Left renal cortex interstitium (tissue), 4 donors: Measurements from ENCODE around the gene LRRC8A. TPM values are rescaled to one million over a fixed set of nuclear protein-coding genes. Genes with fewer than 3 reads are reported as not detected.
"Not testable (repeated sequence)": the region's sequence is repeated elsewhere in the genome, so short reads cannot be mapped to it uniquely, and the experiment has no call there.

ENCODE experiments used
- DNase-seq, 4 donors: peaks; one replicate each; pipeline ENCODE4 v3.0.0-alpha.2; 2013; ENCODE audit warnings: low read depth in 4 of 4, low spot score in 2 of 4, missing footprints in 1 of 4
- polyA plus RNA-seq, 4 donors: library from polyadenylated mRNA; unstranded; fragments of 120-200 nt; gene quantifications; one replicate each; pipeline ENCODE4 v1.2.1, GENCODE V29; 2013; ENCODE audit not compliant: insufficient read length in 4 of 4

Gene LRRC8A
- polyA plus RNA-seq, 4 donors = 26.8 to 34.8 (median 30.8) TPM

DNA sequence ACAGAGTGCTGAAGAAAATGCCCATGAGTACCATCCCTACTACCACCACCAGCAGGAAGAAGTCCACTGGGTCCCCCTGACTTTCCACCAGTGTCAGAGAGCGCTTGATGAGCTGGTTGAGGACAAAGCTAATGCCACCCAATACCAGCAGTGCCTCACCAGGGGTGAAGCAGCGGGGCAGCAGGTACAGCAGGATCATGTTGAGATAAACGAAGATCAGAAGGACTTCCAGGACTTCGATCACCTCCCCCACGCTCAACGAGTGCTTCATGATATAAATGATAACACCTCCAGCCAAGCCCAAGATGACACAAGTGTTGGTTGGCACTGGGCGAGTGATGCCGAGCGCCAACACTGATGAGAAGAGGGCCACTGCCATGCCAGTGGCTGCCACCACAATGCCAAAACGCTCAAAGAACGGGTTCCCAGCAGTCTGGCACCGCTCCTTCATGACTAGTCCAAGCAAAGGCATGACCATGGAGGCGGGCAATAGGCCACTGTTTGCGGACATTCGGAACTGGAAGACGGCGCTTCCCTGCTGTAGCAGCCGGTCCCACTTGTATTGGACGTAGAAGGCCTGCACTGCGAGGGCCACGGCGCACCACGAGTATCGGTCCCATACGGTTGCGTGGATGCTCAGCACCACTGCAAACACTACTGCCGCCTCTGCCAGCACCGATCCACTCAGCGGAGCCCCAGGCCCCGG is 64.8 kb downstream of the LRRC8A start:
- no peak for DNase-seq

DNA sequence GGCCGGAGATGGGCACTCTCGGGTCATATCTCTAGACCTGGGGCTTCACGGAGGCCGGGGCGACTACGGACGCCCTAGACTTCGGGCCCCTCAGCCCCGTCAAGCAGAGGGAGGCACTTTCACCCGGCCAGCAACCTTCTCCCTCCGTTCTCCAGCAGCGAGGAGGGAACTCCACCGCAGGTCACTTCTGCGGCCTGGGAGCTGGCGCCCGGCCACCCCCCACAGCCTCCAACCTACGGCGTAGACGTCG is 65.3 kb downstream of the LRRC8A start:
- DNase-seq = no peak

DNA sequence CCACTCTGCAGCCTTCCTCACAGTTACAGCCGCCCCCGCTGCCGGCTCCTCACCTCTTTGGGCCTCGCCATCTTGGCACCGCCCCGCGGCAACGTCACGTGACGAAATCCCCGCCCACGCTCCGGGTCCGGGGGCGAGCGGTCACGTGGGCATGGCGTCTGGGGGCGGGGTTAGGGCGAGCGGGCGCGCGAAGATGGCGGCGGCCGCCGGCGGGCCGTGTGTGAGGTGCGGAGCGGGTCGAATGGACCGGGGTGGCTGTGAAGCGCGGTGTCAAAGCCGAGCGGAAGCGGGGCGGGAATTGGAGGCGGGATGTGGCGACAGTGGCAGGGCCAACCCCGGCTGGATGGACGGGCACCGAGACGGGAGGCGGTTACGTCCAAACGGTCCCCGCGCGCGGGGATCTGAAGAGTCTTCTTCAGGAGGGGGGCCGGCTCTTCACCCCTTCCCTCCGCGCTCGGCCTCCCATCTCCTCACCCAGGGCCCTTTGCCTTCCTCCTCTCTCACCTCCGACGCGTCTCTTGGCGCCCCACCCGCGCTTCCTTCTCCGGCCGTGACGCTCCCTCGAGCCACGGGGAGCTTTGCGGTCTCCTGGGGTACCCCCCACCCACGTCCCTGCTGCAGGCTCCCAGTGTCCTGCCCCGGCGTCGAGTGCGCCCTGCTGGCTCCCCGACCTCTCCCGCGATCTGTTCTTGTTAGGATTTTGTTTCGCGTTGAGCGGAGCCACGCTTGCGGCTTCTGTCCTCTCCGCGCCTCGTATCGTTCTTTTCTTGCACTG is 65.8 kb downstream of the LRRC8A start, which contains the start of the genes DOLK and NUP188:
DOLK (minus strand) TSS at position 77 of the 775 bp plus-strand sequence. CDS start 300 bp downstream, outside the sequence.
NUP188 (plus strand) TSS at position 173 of the 775 bp plus-strand sequence; CDS start at position 194, 21 bp downstream.
- DNase-seq = peak; percentile 81 to 92 (median 88)

DNA sequence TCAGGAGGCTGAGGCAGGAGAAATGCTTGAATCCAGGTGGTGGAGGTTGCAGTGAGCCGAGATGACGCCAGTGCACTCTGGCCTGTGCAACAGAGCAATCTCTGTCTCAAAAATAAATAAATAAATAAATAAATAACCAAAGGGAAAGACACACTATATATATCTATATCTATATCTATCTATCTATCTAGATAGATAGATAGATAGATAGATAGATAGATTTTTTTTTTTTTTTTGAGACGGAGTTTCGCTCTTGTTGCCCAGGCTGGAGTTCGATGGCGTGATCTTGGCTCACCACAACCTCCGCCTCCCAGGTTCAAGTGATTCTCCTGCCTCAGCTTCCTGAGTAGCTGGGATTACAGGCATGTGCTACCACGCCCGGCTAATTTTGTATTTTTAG is 79.5 kb downstream of the LRRC8A start:
- not testable (repeated sequence) for DNase-seq

Other genes starting within 250 kb of the LRRC8A start
- 10 to 100 TPM; 55.5 to 95.5 (median 78.0) TPM for gene DYNC2I2, start 225.3 kb upstream of the LRRC8A start, polyA plus RNA-seq
- 100 to 1,000 TPM; 556 to 701 (median 612) TPM for gene SET, start 192.9 kb upstream of the LRRC8A start, polyA plus RNA-seq
- 10 to 100 TPM in 3 of 4 donors, 1 to 10 TPM in 1; 6.9 to 15.6 (median 12.5) TPM for gene PKN3, start 179.6 kb upstream of the LRRC8A start, polyA plus RNA-seq
- gene ZDHHC12, start 158.0 kb upstream of the LRRC8A start, polyA plus RNA-seq = 10 to 100 TPM; 15.6 to 26.2 (median 20.7) TPM
- 10 to 100 TPM; 33.5 to 43.9 (median 37.0) TPM for gene ZER1, start 110.2 kb upstream of the LRRC8A start, polyA plus RNA-seq
- 10 to 100 TPM; 35.4 to 41.7 (median 37.4) TPM for gene TBC1D13, start 94.9 kb upstream of the LRRC8A start, polyA plus RNA-seq
- gene ENDOG, start 63.6 kb upstream of the LRRC8A start, polyA plus RNA-seq = 10 to 100 TPM in 2 of 4 donors, 1 to 10 TPM in 2; 6.8 to 16.4 (median 12.6) TPM
- 10 to 100 TPM; 31.8 to 52.4 (median 40.3) TPM for gene SPOUT1, start 52.3 kb upstream of the LRRC8A start, polyA plus RNA-seq
- gene KYAT1, start 183 bp upstream of the LRRC8A start, polyA plus RNA-seq = 10 to 100 TPM; 17.0 to 31.0 (median 25.5) TPM
- 10 to 100 TPM; 55.6 to 69.5 (median 62.4) TPM for gene PHYHD1, start 38.8 kb downstream of the LRRC8A start, polyA plus RNA-seq
- gene DOLK, start 65.5 kb downstream of the LRRC8A start, polyA plus RNA-seq = 10 to 100 TPM; 14.4 to 20.0 (median 16.8) TPM
- gene NUP188, start 65.6 kb downstream of the LRRC8A start, polyA plus RNA-seq = 10 to 100 TPM; 35.2 to 60.5 (median 47.4) TPM
- gene SH3GLB2, start 146.2 kb downstream of the LRRC8A start, polyA plus RNA-seq = 100 to 1,000 TPM; 102 to 194 (median 137) TPM
- gene MIGA2, start 154.5 kb downstream of the LRRC8A start, polyA plus RNA-seq = 10 to 100 TPM; 14.7 to 32.1 (median 24.2) TPM
- gene DOLPP1, start 199.0 kb downstream of the LRRC8A start, polyA plus RNA-seq = 10 to 100 TPM; 19.1 to 25.4 (median 21.9) TPM
- gene CRAT, start 228.7 kb downstream of the LRRC8A start, polyA plus RNA-seq = 10 to 100 TPM; 37.4 to 48.2 (median 43.3) TPM
- gene PTPA, start 229.3 kb downstream of the LRRC8A start, polyA plus RNA-seq = 100 to 1,000 TPM; 112 to 138 (median 123) TPM